Activated CD8-positive, alpha-beta memory T cell treated with anti-CD3 and anti-CD28 coated beads for 1 hour (primary cell): Measurements from ENCODE around the gene GLUL.

Source experiments
- DNase-seq, 2 donors: peaks; one replicate each; pipeline ENCODE4 v3.0.0-alpha.2; 2020; ENCODE audit warnings: low read depth in 1 of 2; ENCODE audit errors: extremely low read depth in 1 of 2

The GLUL gene

GRCh38 chr1:182332261-182333060, 59.1 kb downstream of the GLUL start:
- DNase-seq: no peak
